NOMO-1 (cell line): ENCODE results near the gene PC.
"Not testable (repeated sequence)": the region's sequence is repeated elsewhere in the genome, so short reads cannot be mapped to it uniquely, and the experiment has no call there.

ENCODE experiments used
- DNase-seq, 2 experiments: peaks; one replicate each; lab custom pipeline; 2025; ENCODE audit not compliant: unreplicated experiment in 2 of 2; lab: John Stamatoyannopoulos, UW

PC gene, protein sequence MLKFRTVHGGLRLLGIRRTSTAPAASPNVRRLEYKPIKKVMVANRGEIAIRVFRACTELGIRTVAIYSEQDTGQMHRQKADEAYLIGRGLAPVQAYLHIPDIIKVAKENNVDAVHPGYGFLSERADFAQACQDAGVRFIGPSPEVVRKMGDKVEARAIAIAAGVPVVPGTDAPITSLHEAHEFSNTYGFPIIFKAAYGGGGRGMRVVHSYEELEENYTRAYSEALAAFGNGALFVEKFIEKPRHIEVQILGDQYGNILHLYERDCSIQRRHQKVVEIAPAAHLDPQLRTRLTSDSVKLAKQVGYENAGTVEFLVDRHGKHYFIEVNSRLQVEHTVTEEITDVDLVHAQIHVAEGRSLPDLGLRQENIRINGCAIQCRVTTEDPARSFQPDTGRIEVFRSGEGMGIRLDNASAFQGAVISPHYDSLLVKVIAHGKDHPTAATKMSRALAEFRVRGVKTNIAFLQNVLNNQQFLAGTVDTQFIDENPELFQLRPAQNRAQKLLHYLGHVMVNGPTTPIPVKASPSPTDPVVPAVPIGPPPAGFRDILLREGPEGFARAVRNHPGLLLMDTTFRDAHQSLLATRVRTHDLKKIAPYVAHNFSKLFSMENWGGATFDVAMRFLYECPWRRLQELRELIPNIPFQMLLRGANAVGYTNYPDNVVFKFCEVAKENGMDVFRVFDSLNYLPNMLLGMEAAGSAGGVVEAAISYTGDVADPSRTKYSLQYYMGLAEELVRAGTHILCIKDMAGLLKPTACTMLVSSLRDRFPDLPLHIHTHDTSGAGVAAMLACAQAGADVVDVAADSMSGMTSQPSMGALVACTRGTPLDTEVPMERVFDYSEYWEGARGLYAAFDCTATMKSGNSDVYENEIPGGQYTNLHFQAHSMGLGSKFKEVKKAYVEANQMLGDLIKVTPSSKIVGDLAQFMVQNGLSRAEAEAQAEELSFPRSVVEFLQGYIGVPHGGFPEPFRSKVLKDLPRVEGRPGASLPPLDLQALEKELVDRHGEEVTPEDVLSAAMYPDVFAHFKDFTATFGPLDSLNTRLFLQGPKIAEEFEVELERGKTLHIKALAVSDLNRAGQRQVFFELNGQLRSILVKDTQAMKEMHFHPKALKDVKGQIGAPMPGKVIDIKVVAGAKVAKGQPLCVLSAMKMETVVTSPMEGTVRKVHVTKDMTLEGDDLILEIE

GRCh38 chr11:66958232-66958955 lies at the start of gene PC:
PC (minus strand) TSS chr11:66958383; CDS start chr11:66872159, 86,224 bp downstream.
- peak; percentile 99 for DNase-seq

DNA sequence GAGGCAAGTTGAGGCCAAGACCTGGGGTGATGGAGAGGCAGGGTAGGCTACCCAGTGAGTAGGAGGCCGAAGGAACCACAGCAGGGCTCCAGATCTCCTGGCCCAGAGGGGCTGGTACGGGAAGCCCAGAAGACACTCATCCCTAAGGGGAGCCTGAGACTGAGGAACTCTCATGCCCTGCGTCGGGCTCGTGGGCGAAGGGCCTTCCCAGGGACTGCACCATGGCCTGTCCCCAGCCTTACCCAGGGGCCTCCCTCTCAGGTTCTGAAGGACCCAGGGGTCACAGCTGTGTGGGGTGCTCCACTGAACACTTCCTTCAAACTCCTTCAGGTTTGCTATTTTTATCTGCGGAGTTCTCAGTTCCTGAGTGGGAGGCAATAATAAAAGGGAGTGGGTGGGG lies 48.9 kb upstream of the PC start:
- DNase-seq = no peak

DNA sequence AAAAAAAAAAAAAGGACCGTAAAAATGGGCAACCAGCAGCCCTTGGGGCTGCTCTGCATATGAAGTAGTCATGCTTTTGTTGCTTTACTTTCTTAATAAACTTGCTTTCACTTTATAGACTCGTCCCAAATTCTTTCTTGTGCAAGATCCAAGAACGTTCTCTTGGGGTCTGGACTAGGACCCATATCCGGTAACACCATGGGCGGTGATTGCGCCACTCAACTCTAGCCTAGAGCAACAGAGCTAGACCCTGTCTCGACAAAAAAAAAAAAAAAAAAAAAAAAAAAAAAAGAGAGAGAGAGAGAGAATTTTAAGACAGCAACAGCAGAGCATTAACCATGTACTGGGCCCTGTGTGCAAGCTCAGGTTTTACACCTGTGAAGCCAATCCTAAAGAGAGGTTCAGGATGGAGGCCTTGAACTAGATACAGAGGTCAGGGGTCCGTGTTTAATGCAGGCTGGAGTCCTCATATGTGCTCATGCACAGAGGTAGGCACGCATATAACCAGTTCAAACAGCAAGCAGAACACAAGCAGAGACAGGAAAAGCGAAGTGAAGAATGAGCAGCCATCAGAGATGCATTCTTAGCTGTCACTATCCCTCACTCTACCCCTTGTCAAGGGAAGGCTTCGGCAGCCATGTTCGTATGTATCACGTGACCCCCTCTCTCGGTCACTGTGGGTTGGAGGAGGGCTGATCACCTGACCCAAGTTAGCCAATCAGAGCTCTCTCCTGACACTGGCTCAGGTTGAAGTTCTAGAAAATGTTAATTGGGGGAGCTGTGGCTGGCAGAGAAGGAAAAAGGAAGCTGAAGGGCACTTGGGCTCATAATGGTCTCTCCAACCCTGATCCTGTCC lies 48.1 kb upstream of the PC start:
- DNase-seq = peak; percentile 66 to 70

- DNase-seq = not testable (repeated sequence)
Measured at GRCh38 chr11:67005200-67005599, 47.0 kb upstream of the PC start.

- DNase-seq = no peak
Measured at GRCh38 chr11:67002921-67003411, 44.8 kb upstream of the PC start.

DNA sequence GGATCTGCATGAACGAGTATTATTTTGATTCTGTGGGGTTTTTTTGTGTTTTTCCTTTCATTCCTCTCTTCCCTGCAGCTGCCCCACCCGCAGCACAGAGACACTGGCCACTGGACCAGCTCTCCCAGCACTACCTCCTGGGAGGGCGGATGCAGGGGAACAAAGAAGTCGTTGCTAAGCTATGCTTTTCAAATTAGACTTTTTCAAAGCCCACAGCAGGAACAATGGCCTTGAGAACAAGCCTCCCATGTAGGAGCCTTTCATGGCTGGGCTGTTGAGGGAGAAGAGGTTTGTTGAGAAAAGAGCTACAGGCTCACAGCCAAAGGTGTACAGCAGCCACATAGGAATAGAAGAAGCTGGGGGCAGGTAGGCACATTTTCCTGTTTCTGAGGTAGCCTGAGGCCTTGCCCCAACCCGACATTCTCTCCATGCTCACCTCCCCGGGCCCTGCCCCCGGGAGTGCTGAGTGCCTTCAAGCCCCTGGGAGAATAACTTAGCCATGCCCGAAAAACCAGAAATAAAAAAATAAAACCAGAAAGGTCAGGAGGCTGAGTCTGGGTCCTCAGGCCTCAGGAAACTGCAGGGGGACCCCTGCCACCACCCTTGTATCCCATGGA lies 44.2 kb upstream of the PC start:
- DNase-seq = no peak

GRCh38 chr11:67001332-67001731 lies 43.1 kb upstream of the PC start:
- DNase-seq = no peak

- DNase-seq = no peak
Measured at GRCh38 chr11:66999555-66999954, 41.4 kb upstream of the PC start.

- DNase-seq = no peak
Measured at GRCh38 chr11:66996609-66997273, 38.6 kb upstream of the PC start.

DNA sequence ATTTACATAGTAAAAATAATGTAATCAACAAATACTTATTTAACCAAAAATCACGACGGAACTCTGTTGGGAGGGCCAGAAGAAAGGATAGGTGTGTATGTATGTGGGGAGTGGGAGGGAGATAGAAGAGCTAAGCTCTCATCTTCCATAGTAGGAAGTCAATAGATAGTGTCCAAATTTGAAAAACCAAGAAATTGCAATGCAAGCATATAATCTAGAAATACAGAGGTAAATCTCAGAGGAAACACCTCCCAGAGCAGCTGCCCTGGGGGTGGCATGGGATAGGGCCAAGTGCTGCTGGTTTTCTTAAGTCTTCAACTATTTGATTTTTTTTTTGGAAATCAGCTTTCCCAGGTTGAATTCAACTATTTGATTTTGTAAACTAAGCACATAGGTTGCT lies 33.9 kb upstream of the PC start:
- DNase-seq = no peak

GRCh38 chr11:66989360-66989759 lies 31.2 kb upstream of the PC start:
- DNase-seq = not testable (repeated sequence)

GRCh38 chr11:66988741-66989140 lies 30.6 kb upstream of the PC start:
- not testable (repeated sequence) for DNase-seq

DNA sequence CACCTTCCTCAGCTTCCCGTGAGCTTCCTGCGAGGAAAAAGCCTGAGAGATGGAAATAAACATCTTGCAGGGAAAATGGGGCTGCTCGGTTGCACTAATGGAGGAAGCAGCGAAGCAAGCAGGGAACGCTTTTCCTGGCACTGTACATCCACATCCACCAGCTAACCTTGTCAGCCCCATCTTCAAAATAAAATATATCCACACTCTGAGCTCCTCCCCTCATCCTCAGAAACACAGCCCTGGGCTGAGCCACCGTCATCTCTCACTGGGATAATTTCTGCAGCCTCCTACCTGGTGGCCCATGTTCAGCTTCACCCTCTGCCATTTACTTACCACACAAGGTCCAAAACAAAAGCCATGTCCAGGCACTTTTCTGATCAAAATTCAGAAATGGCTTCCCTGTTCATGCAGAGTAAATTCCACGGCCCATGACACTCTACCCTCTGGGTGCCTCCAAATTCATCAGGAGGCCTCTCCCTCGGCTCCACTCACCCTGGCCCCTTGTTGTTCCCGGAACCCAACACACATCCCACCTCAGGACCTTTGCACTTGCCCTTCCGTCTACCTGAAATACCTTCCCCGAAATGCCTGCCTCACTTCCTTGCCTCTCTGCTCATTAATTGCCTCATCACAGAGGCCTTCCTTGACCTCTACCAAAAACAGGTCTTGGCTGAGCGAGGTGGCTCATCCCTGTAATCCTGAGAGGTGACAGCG lies 29.9 kb upstream of the PC start:
- no peak for DNase-seq

DNA sequence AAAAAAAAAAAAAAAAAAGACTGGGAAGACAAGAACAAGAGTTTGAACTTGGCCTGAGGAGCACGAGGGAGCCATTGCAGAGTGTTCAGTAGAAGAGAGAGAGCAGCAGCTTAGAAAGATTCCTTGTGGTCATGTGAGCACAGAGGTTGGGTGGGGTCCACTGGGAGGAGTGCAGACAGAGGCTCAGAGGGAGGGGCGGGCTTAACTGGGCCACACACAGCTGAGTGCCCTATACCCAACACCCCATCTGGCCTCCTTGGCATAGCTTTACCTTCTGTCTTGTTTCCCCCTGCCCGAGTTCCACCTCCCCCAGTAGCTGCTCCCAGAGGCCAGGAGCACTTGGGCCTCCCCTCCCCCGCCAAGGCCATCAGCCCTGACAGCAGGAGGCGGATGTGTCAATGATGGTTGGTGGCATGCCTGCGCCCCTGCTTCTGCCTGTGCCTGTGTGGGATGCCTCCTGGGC lies 29.0 kb upstream of the PC start:
- DNase-seq = no peak

DNA sequence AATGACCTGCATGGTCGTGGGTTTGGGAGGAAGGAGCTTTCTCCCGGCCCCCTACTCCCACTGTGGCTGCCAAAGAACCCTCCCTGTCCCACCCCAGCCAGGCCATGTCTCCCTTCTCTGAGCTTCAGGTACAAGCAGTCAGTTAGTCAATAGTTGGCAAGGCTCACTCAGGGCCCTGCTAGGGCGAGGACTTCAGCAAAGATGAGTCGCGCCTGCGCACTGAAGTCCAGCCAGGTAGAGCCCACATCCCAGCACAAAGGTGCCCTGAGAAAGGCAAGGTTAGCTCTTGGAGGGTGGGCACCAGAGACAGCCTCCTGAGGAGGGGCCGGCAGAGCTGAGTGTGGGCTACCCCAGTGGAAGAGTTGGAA lies 28.0 kb upstream of the PC start:
- DNase-seq = no peak

DNA sequence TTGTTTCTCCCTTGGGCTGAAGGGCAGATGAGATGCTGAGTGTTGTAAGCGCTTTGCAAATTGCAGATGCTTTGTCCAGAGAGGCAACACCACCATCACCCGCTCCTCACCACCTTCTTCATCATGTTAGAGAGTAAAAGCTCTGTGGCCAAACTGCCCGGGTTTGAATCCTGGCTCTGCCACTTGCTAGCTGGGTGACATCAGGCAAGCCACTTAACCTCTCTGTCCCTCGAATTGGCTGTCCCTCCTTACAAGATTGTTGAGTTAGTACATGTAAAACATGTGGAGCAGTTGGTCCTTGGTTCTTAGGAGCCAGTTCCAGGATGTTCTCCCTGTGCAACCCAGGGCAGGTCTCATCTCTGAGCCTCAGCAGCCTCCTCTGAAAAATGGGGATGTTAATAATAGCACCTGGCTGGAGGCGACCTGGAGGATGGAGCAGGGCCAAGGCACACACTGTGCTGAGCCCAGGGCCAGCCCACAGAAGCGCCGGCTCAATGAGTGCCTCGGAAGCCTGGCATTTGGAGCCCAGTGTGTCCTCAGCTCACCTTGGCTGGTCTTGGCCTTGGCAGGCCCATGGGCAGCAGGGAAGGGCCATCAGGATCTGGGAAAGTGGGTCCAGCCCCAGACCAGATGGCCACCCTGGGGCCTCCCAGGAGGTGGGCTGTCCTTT lies 27.5 kb upstream of the PC start:
- DNase-seq = no peak

DNA sequence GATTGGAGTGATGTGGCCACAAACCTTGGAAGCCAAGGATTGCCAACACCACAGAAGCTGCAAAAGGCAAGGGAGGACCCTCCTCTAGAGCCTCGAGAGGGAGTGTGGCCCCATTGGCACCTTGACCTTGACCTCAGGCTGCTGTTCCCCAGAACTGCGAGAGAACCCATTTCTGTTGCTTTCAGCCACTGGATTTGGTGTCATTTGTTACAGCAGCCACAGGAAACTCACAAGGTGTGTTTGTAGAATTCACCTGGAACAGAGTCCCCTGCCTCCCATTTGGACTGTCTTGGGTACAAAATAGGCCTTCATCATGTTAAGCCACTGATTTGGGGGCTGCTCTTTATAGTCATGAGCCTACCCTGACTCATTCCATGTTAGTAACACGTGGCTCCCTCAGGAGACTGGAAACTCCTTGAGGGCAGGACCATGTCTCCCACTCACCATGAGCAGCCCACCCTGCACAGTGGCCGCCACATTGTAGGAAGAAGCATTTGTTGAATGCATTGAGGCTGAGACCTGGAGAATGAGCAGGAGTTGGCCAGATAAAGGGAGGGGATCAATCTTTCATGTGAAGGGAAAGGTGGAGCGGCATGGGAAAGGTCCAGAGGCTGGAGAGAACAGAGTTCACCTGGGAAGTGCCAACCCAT lies 25.2 kb upstream of the PC start:
- no peak for DNase-seq
